ENCODE results near the gene MRPL33.

MRPL33 gene

GRCh38 chr2:27798948-27799645 is 27.6 kb downstream of the MRPL33 start:
- H3K36me3 ChIP-seq (ENCODE audit: control insufficient read depth, insufficient read depth, low read length): no peaks in the 10 kb centered on the region
- no peak for DNase-seq (ENCODE audit: extremely low read depth, insufficient read length)
- H3K27me3 ChIP-seq (replicated peaks; ENCODE audit: control insufficient read depth, insufficient read depth, low read length): no peaks in the 10 kb centered on the region
- TF ChIP-seq CTCF (IDR thresholded peaks at IDR 0.05; ENCODE audit: insufficient read depth, low read length, poor library complexity, severe bottlenecking): no peak
- no peak overlapping the region for H3K4me3 ChIP-seq (replicated peaks; ENCODE audit: low read depth, low read length)

GRCh38 chr2:27799646-27800010 is 28.1 kb downstream of the MRPL33 start:
- Histone ChIP-seq H3K36me3 (ENCODE audit: control insufficient read depth, insufficient read depth, low read length) (no peaks in the 10 kb centered on the region), H3K4me3 (replicated peaks; ENCODE audit: low read depth, low read length) (no peak overlapping the region), H3K27me3 (replicated peaks; ENCODE audit: control insufficient read depth, insufficient read depth, low read length) (no peaks in the 10 kb centered on the region)
- no peak for TF ChIP-seq CTCF (IDR thresholded peaks at IDR 0.05; ENCODE audit: insufficient read depth, low read length, poor library complexity, severe bottlenecking)
- DNase-seq (ENCODE audit: extremely low read depth, insufficient read length): no peak

- Histone ChIP-seq H3K27me3 (replicated peaks; ENCODE audit: control insufficient read depth, insufficient read depth, low read length) (no peaks in the 10 kb centered on the region), H3K4me3 (replicated peaks; ENCODE audit: low read depth, low read length) (no peak overlapping the region), H3K36me3 (ENCODE audit: control insufficient read depth, insufficient read depth, low read length) (no peaks in the 10 kb centered on the region)
- no peak for TF ChIP-seq CTCF (IDR thresholded peaks at IDR 0.05; ENCODE audit: insufficient read depth, low read length, poor library complexity, severe bottlenecking)
- DNase-seq (ENCODE audit: extremely low read depth, insufficient read length): no peak
Measured at GRCh38 chr2:27800856-27801255, 29.3 kb downstream of the MRPL33 start.

GRCh38 chr2:27802547-27802946 is 31.0 kb downstream of the MRPL33 start:
- no peaks in the 10 kb centered on the region for H3K36me3 ChIP-seq (ENCODE audit: control insufficient read depth, insufficient read depth, low read length)
- H3K4me3 ChIP-seq (replicated peaks; ENCODE audit: low read depth, low read length): no peak overlapping the region
- TF ChIP-seq CTCF (IDR thresholded peaks at IDR 0.05; ENCODE audit: insufficient read depth, low read length, poor library complexity, severe bottlenecking): no peak
- no peak for DNase-seq (ENCODE audit: extremely low read depth, insufficient read length)
- no peaks in the 10 kb centered on the region for H3K27me3 ChIP-seq (replicated peaks; ENCODE audit: control insufficient read depth, insufficient read depth, low read length)

GRCh38 chr2:27803046-27803445 is 31.5 kb downstream of the MRPL33 start:
- H3K27me3 ChIP-seq (replicated peaks; ENCODE audit: control insufficient read depth, insufficient read depth, low read length): no peaks in the 10 kb centered on the region
- DNase-seq (ENCODE audit: extremely low read depth, insufficient read length): no peak
- no peak for TF ChIP-seq CTCF (IDR thresholded peaks at IDR 0.05; ENCODE audit: insufficient read depth, low read length, poor library complexity, severe bottlenecking)
- H3K36me3 ChIP-seq (ENCODE audit: control insufficient read depth, insufficient read depth, low read length): no peaks in the 10 kb centered on the region
- H3K4me3 ChIP-seq (replicated peaks; ENCODE audit: low read depth, low read length): no peak overlapping the region

- Histone ChIP-seq H3K27me3 (replicated peaks; ENCODE audit: control insufficient read depth, insufficient read depth, low read length) (no peaks in the 10 kb centered on the region), H3K36me3 (ENCODE audit: control insufficient read depth, insufficient read depth, low read length) (no peaks in the 10 kb centered on the region), H3K4me3 (replicated peaks; ENCODE audit: low read depth, low read length) (no peak overlapping the region)
- no peak for TF ChIP-seq CTCF (IDR thresholded peaks at IDR 0.05; ENCODE audit: insufficient read depth, low read length, poor library complexity, severe bottlenecking)
- no peak for DNase-seq (ENCODE audit: extremely low read depth, insufficient read length)
Measured at GRCh38 chr2:27804146-27804545, 32.6 kb downstream of the MRPL33 start.

Data from GM06990 (cell line).